HCT116 (cell line): ENCODE data around the gene KCNE1. TPM values are rescaled to one million over a fixed set of nuclear protein-coding genes. Genes with fewer than 3 reads are reported as not detected.

Experiments
- ATAC-seq: fragments of 200-7000 bp; cut with Tn5 transposase; 2 replicates; pipeline ENCODE4 v1.9.1; 2020; ENCODE audit warnings: mild to moderate bottlenecking, moderate library complexity
- BruUV-seq: library from RNA; stranded (reverse); fragments of 400-500 nt; replicated peaks from 2 replicates; lab custom pipeline; 2021; lab: Mats Ljungman, UMichigan
- CTCF ChIA-PET: fragments of 300-600 bp; sonication (Branson Sonifier 250); formaldehyde crosslinking; loops from one replicate; lab custom pipeline; 2021; ENCODE audit warnings: antibody characterized with exemption; lab: Charles Lee
- POLR2A ChIA-PET: fragments of 300-600, 350-600 bp; sonication (Branson Sonifier 250); formaldehyde crosslinking; loops from one replicate; lab custom pipeline; 2021; ENCODE audit warnings: antibody characterized with exemption; lab: Charles Lee
- RAD21 ChIA-PET, 2 experiments: fragments of 300-600 bp; sonication (Branson Sonifier 250); formaldehyde crosslinking; loops; one replicate each; lab custom pipeline; 2023; ENCODE audit warnings: low total read pairs in 2 of 2; ENCODE audit not compliant: uncharacterized antibody in 2 of 2, unreplicated experiment in 2 of 2, low non-redundant PET in 1 of 2; lab: Charles Lee
- DNase-seq: peaks from one replicate; pipeline ENCODE4 v3.0.0-alpha.2; 2010; ENCODE audit warnings: low read depth, low spot score
- H2AFZ ChIP-seq: fragments of 200-600 bp; shearing (Covaris generic), sonication (generic); 2 replicates; pipeline ENCODE4 v1.6.1; 2017; ENCODE audit warnings: low read depth, mixed run types, mixed read lengths, antibody characterized with exemption, low read length; ENCODE audit not compliant: poor library complexity, severe bottlenecking
- H3K27ac ChIP-seq: 2 replicates; pipeline ENCODE4 v1.5.1; 2012; ENCODE audit warnings: low read depth, low read length
- H3K27me3 ChIP-seq: fragments of 200-600 bp; sonication (generic); 2 replicates; pipeline ENCODE4 v1.6.1; 2016; ENCODE audit warnings: mixed run types, low read length, mixed read lengths; ENCODE audit not compliant: insufficient read depth
- H3K36me3 ChIP-seq, 2 experiments: fragments of 200-500 bp in 1 of 2; fragments of 200-600 bp in 1 of 2; sonication (Bioruptor generic) in 1 of 2; sonication (generic) in 1 of 2; 2 replicates each; pipeline versions ENCODE4 v1.5.1 to v1.6.1; 2014 to 2016; ENCODE audit warnings: low read length in 2 of 2, inconsistent platforms in 1 of 2, mixed read lengths in 1 of 2, mixed run types in 1 of 2; ENCODE audit not compliant: insufficient read depth in 2 of 2, control insufficient read depth in 1 of 2
- H3K4me1 ChIP-seq, 2 experiments: fragments of 200-600 bp in 1 of 2; sonication (generic) in 1 of 2; 2 replicates each; pipeline versions ENCODE4 v1.5.1 to v1.6.1; 2012 to 2017; ENCODE audit warnings: low read length in 2 of 2, inconsistent platforms in 1 of 2, mild to moderate bottlenecking in 1 of 2, mixed read lengths in 1 of 2, mixed run types in 1 of 2, moderate library complexity in 1 of 2; ENCODE audit not compliant: insufficient read depth in 2 of 2, control insufficient read depth in 1 of 2
- H3K4me2 ChIP-seq: fragments of 200-600 bp; sonication (generic); 2 replicates; pipeline ENCODE4 v1.6.1; 2017; ENCODE audit warnings: mixed run types, low read length, mixed read lengths
- H3K4me3 ChIP-seq, 2 experiments: fragments of 200-600 bp in 1 of 2; sonication (generic) in 1 of 2; replicated peaks in 1 of 2; 2 replicates each; pipeline ENCODE4 v1.5.1; 2011 to 2016; ENCODE audit warnings: low read length in 2 of 2, control low read depth in 1 of 2, low read depth in 1 of 2, mild to moderate bottlenecking in 1 of 2, mixed read lengths in 1 of 2, mixed run types in 1 of 2
- H3K79me2 ChIP-seq: fragments of 200-600 bp; sonication (generic); 2 replicates; pipeline ENCODE4 v1.6.1; 2017; ENCODE audit warnings: mild to moderate bottlenecking, mixed run types, low read length, moderate library complexity, mixed read lengths; ENCODE audit not compliant: insufficient read depth
- H3K9ac ChIP-seq: fragments of 200-600 bp; sonication (generic); 2 replicates; pipeline ENCODE4 v1.6.1; 2016; ENCODE audit warnings: low read length, mixed read lengths
- H3K9me2 ChIP-seq: fragments of 200-600 bp; sonication (generic), shearing (Covaris generic); 2 replicates; pipeline ENCODE4 v1.6.1; 2017; ENCODE audit warnings: mixed run types, mild to moderate bottlenecking, moderate library complexity; ENCODE audit not compliant: insufficient read depth
- H3K9me3 ChIP-seq, 2 experiments: fragments of 200-500 bp in 1 of 2; fragments of 200-600 bp in 1 of 2; sonication (Bioruptor generic) in 1 of 2; sonication (generic) in 1 of 2; 2 replicates each; pipeline ENCODE4 v1.6.1; 2014 to 2017; ENCODE audit warnings: low read length in 2 of 2, mixed read lengths in 2 of 2, inconsistent platforms in 1 of 2, low read depth in 1 of 2, mild to moderate bottlenecking in 1 of 2, mixed run types in 1 of 2, moderate library complexity in 1 of 2; ENCODE audit not compliant: control insufficient read depth in 1 of 2, insufficient read depth in 1 of 2
- H4K20me1 ChIP-seq: fragments of 200-600 bp; sonication (generic), shearing (Covaris generic); 2 replicates; pipeline ENCODE4 v1.6.1; 2017; ENCODE audit warnings: mixed run types, mild to moderate bottlenecking, moderate library complexity; ENCODE audit not compliant: insufficient read depth
- CBX3 ChIP-seq: IDR thresholded peaks from 2 replicates; pipeline ENCODE4 v1.6.1; 2012; ENCODE audit warnings: low read depth
- EGR1 ChIP-seq: IDR thresholded peaks from 2 replicates; pipeline ENCODE4 v1.6.1; 2012; ENCODE audit warnings: low read depth
- ELF1 ChIP-seq: IDR thresholded peaks from 2 replicates; pipeline ENCODE4 v1.6.1; 2012; ENCODE audit warnings: low read depth, borderline replicate concordance
- EZH2 ChIP-seq: fragments of 200-600 bp; sonication (generic); IDR thresholded peaks from 2 replicates; pipeline ENCODE4 v1.6.1; 2017; ENCODE audit warnings: antibody characterized with exemption, mixed run types
- EZH2phosphoT487 ChIP-seq: fragments of 200-600 bp; IDR thresholded peaks from 2 replicates; pipeline ENCODE4 v1.6.1; 2018; ENCODE audit warnings: antibody characterized with exemption, borderline replicate concordance
- FOSL1 ChIP-seq: IDR thresholded peaks from 2 replicates; pipeline ENCODE4 v1.6.1; 2012; ENCODE audit warnings: low read depth
- JUND ChIP-seq: IDR thresholded peaks from 2 replicates; pipeline ENCODE4 v1.6.1; 2012
- MAX ChIP-seq: IDR thresholded peaks from 2 replicates; pipeline ENCODE4 v1.6.1; 2012
- POLR2AphosphoS5 ChIP-seq: IDR thresholded peaks from 2 replicates; pipeline ENCODE4 v1.6.1; 2011; ENCODE audit warnings: mild to moderate bottlenecking, low read depth, low read length, moderate library complexity
- RAD21 ChIP-seq: IDR thresholded peaks from 2 replicates; pipeline ENCODE4 v1.6.1; 2012; ENCODE audit warnings: low read depth, mild to moderate bottlenecking
- SP1 ChIP-seq: IDR thresholded peaks from 2 replicates; pipeline ENCODE4 v1.6.1; 2012; ENCODE audit warnings: low read depth
- TCF7L2 ChIP-seq: IDR thresholded peaks from 2 replicates; pipeline ENCODE4 v1.7.0; 2011; ENCODE audit warnings: borderline replicate concordance, inconsistent platforms; ENCODE audit not compliant: insufficient read depth, insufficient read length; ENCODE audit errors: extremely low read depth
- YY1 ChIP-seq: IDR thresholded peaks from 2 replicates; pipeline ENCODE4 v1.6.1; 2011; ENCODE audit warnings: low read length, low read depth, moderate library complexity, mild to moderate bottlenecking; ENCODE audit not compliant: insufficient replicate concordance; ENCODE audit errors: extremely low read depth
- ZFX ChIP-seq: fragments of 450-650 bp; IDR thresholded peaks from 2 replicates; pipeline ENCODE4 v1.6.1; 2017
- ZNF274 ChIP-seq: fragments of 200-500 bp; sonication (Bioruptor generic); IDR thresholded peaks from 2 replicates; pipeline ENCODE4 v1.6.1; 2014; ENCODE audit warnings: mild to moderate bottlenecking, low read depth, low read length, inconsistent platforms
- intact Hi-C: fragments of 100-400 bp; cut with micrococcal nuclease; formaldehyde crosslinking; loops from 2 replicates; pipeline ENCODE4 v1.10.0; 2022
- total RNA-seq: library from RNA; stranded (reverse); gene quantifications from one replicate; pipeline ENCODE4 v1.2.1, GENCODE V29; 2021; ENCODE audit not compliant: unreplicated experiment

The KCNE1 gene
- total RNA-seq, 1 experiment from 2014 or later, result not detected

- ChIA-PET RAD21 (no interaction called here), POLR2A (no interaction called here), CTCF (no interaction called here)
- DNase-seq (no peak), ATAC-seq (no peak)
- Histone ChIP-seq H2AFZ (no peak overlapping the region), H3K27me3 (no peaks in the 10 kb centered on the region), H4K20me1 (no peaks in the 10 kb centered on the region), H3K4me1 (no peaks in the 10 kb centered on the region), H3K36me3 (no peaks in the 10 kb centered on the region), H3K4me3 (no peak overlapping the region), H3K9me3 (no peaks in the 10 kb centered on the region), H3K9me2 (no peaks in the 10 kb centered on the region), H3K4me2 (no peak overlapping the region), H3K27ac (no peak overlapping the region), H3K9ac (no peak overlapping the region), H3K79me2 (no peaks in the 10 kb centered on the region)
- TF ChIP-seq JUND (no peak), SP1 (no peak), TCF7L2 (no peak), ZFX (no peak), ELF1 (no peak), RAD21 (no peak), POLR2AphosphoS5 (no peak), YY1 (no peak), EZH2phosphoT487 (no peak), EZH2 (no peak), CBX3 (no peak), EGR1 (no peak), ZNF274 (no peak), FOSL1 (no peak), MAX (no peak)
- intact Hi-C loops, result no loop called here
- no TSS peak for BruUV-seq
These were observed 49.8 kb upstream of the KCNE1 start for GRCh38 chr21:34561806-34562205.
